HG02943 (cell line): Measurements from ENCODE around the gene SREBF2.
"Not testable (repeated sequence)": the region's sequence is repeated elsewhere in the genome, so short reads cannot be mapped to it uniquely, and the experiment has no call there.

ENCODE experiments used
- ATAC-seq: cut with Tn5 transposase; IDR thresholded peaks from one replicate; pipeline ENCODE4 v1.9.1; 2021; ENCODE audit warnings: mild to moderate bottlenecking, low read depth, moderate library complexity; ENCODE audit not compliant: unreplicated experiment

Gene SREBF2

GRCh38 chr22:41841085-41841712, 8.3 kb downstream of the SREBF2 start:
- ATAC-seq: no peak

DNA sequence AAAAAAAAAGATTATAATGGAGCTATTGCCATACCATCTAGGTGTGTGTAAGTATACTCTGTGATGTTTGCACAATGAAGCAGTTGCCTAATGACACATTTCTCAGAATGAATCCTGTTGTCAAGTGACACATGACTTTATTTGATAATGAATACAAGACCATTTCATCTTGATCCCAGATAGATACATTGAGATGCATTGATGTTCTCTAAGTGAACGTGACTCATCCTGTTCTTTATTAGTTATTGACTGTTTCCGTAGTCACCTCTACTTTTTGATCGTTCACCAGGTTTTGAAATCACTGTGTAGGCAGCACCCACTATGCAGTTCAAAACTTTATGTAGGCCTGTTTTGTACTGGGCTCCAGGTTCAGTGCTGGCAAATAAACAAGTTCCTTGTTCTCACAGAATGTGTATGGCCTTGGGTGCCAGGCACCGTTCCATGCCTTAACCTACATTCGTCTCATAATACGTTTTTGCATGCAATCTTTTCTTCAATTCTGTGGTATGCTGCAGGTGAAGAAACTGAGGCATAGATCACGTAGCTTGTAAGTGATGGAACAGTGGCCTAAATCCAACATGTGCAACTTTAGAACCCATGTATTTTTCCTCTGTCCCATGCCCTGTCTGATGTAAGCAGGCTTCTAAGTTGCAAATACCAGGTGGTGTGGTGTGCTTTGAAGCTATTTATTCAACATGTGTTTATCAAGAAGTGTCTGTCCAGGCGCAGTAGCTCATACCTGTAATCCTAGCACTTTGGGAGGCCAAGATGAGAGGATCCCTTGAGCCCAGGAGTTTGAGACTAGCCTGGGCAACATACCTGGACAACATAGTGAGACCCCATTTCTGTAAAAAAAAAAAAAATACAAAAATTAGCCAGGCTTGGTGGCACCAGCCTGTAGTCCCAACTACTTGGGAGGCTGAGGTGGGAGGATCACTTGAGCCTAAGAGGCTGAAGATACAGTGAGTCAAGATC, 10.4 kb downstream of the SREBF2 start:
- no peak for ATAC-seq

DNA sequence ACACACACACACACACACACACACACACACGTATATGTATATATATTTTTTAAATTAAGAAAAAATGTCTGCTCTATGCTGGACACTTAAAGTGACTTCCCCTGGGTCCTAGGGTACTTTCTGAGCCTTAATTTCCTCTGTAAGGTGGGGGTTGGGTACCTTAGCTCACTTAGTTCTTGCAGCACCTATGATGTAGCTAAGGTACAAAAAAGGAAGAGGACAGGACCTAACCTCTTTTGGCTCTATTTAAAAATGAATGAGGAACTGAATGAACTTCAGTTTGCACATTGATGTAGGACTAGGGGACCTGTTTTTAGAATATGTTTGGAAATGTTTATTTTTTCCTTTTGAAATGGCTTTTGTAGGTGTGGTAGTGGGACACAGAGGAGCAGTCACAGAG, 11.1 kb downstream of the SREBF2 start:
- ATAC-seq: no peak

GRCh38 chr22:41844513-41844912, 11.6 kb downstream of the SREBF2 start:
- no peak for ATAC-seq

DNA sequence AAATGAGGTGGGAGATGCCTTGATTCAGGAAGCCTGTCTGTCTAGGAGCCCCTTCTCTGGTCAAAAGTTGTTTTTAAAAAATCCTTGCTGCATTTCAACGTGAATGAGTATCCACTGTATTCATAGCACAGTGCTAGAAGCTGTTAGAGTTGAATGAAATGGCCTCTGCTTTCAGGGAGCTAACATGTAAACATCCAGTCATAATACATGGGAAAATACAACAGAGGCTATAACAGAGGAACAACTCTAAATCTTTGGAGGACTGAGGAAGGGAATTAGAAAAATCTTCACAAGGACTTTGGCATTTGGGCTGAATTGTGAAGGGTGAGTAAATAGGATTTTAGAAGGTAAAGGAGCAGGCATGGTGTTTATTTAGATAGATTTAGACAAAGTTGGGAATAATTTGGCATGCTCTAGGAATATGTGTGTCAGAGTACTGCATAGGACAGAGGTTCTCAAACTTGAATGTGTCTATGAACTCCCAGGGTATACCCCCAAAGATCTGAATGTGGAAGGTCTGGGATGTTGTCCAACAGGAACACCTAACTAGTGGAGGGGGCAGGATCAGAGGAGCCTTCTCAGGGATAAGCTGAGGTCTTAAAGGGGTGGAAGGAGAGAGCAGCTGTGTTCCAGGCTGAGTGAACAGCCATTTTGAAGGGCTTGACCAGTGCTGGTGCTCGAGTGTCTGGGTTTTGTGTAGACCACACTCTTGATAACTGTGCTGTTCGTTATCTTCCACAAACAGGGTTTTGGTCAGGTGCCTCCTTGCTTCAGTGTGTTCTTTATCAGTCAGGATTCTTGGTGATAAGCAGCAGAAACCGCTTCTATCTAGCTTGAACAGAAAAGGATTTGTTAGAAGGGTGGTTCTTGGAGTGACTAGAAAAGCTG, 12.7 kb downstream of the SREBF2 start:
- ATAC-seq: no peak

GRCh38 chr22:41846268-41846987, 13.5 kb downstream of the SREBF2 start:
- ATAC-seq: no peak

DNA sequence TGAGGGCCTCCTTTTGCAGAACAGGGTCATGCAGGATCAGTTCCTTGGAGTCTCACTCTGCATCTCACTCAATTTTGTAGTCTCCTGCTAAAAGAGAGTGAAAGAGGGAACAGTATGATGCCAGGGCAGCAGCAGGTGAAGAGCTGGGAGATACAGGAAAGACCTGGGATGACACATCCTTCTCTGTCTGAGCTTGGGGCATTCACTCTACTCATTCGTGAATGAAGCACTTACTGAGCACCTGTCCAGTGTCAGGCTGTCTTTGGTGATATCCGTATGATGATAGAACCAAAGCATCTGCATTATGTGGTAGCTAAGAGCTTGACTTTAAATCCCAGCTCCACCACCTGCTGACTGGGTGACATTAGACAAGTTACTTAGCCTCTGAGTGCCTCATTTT, 14.4 kb downstream of the SREBF2 start:
- ATAC-seq: no peak

- ATAC-seq: no peak
Observed at GRCh38 chr22:41848468-41848867, 15.6 kb downstream of the SREBF2 start.

DNA sequence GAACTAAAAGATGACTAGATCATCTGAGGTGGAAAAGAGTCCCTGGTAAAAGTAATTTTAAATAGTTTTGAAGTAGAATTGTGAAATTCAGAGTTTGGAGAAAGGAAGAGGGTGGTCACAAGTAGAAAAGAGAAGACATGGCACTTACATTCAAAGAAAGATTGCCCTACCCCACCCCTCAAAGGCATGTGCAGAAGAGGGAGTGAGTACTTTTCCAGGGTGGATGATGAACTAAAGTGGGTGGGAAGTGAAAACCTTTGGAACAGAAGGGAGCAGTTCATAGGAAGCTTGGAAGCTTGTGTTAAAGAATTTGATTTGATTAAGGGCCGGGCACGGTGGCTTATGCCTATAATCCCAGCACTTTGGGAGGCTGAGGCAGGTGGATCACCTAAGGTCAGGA, 23.6 kb downstream of the SREBF2 start:
- no peak for ATAC-seq

- no peak for ATAC-seq
Observed at GRCh38 chr22:41857155-41857859, 24.4 kb downstream of the SREBF2 start.

- no peak for ATAC-seq
Observed at GRCh38 chr22:41857860-41858199, 24.9 kb downstream of the SREBF2 start.

- ATAC-seq: no peak
Observed at GRCh38 chr22:41862160-41862529, 29.2 kb downstream of the SREBF2 start.

GRCh38 chr22:41862530-41863266, 29.8 kb downstream of the SREBF2 start:
- ATAC-seq: no peak

DNA sequence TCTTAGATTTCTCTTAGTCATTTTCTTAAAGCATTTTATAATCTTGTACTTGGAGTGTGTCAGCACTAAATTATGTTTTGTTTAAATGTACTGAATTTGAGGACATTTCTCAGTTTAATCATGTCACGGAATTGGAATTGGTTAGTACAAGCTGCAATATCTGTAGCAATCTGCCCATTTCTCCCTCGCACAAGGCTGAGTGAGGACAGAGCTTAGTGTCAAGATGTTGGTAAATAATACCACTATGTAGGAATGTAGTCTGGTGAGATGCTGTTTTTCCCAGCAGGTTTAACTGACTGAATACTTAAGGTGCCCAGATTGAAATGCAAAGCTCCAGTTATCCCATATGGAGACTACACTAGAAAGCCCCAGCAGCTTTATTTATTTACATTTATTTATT, 30.6 kb downstream of the SREBF2 start:
- ATAC-seq: no peak

- no peak for ATAC-seq
Observed at GRCh38 chr22:41868556-41868955, 35.7 kb downstream of the SREBF2 start.

GRCh38 chr22:41870081-41870480, 37.2 kb downstream of the SREBF2 start:
- ATAC-seq: not testable (repeated sequence)

GRCh38 chr22:41870786-41871185, 37.9 kb downstream of the SREBF2 start:
- no peak for ATAC-seq

DNA sequence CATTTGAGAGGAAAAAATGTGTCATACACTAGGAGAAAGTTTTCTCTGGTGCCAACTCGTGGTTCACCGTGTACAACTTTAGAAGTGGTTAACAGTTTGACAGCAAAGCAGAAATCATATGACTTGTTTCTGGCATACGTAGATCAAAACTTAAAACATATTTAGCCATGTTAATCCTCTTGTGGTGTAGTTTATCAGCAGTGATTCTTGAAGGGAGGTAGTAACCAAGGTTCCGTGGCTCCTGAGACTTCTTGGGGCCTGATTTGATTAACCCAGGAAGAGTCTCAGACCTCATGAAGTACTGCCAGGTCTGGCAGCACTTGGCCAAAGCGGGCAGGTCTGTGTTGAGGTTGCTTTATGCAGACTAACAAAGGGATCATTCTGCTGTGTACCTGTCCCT, 40.5 kb downstream of the SREBF2 start:
- no peak for ATAC-seq

- no peak for ATAC-seq
Observed at GRCh38 chr22:41874090-41874489, 41.2 kb downstream of the SREBF2 start.
